HCT116 (cell line): ENCODE results near the gene TTBK1. TPM values are rescaled to one million over a fixed set of nuclear protein-coding genes. Genes with fewer than 3 reads are reported as not detected.

Experiments used
- ATAC-seq: fragments of 200-7000 bp; cut with Tn5 transposase; 2 replicates; pipeline ENCODE4 v1.9.1; 2020; ENCODE audit warnings: mild to moderate bottlenecking, moderate library complexity
- BruUV-seq: library from RNA; stranded (reverse); fragments of 400-500 nt; replicated peaks from 2 replicates; lab custom pipeline; 2021; lab: Mats Ljungman, UMichigan
- CTCF ChIA-PET: fragments of 300-600 bp; sonication (Branson Sonifier 250); formaldehyde crosslinking; loops from one replicate; lab custom pipeline; 2021; ENCODE audit warnings: antibody characterized with exemption; lab: Charles Lee
- POLR2A ChIA-PET: fragments of 300-600, 350-600 bp; sonication (Branson Sonifier 250); formaldehyde crosslinking; loops from one replicate; lab custom pipeline; 2021; ENCODE audit warnings: antibody characterized with exemption; lab: Charles Lee
- RAD21 ChIA-PET, 2 experiments: fragments of 300-600 bp; sonication (Branson Sonifier 250); formaldehyde crosslinking; loops; one replicate each; lab custom pipeline; 2023; ENCODE audit warnings: low total read pairs in 2 of 2; ENCODE audit not compliant: uncharacterized antibody in 2 of 2, unreplicated experiment in 2 of 2, low non-redundant PET in 1 of 2; lab: Charles Lee
- DNase-seq: peaks from one replicate; pipeline ENCODE4 v3.0.0-alpha.2; 2010; ENCODE audit warnings: low read depth, low spot score
- H2AFZ ChIP-seq: fragments of 200-600 bp; shearing (Covaris generic), sonication (generic); 2 replicates; pipeline ENCODE4 v1.6.1; 2017; ENCODE audit warnings: low read depth, mixed run types, mixed read lengths, antibody characterized with exemption, low read length; ENCODE audit not compliant: poor library complexity, severe bottlenecking
- H3K27ac ChIP-seq: 2 replicates; pipeline ENCODE4 v1.5.1; 2012; ENCODE audit warnings: low read depth, low read length
- H3K27me3 ChIP-seq: fragments of 200-600 bp; sonication (generic); 2 replicates; pipeline ENCODE4 v1.6.1; 2016; ENCODE audit warnings: mixed run types, low read length, mixed read lengths; ENCODE audit not compliant: insufficient read depth
- H3K36me3 ChIP-seq, 2 experiments: fragments of 200-500 bp in 1 of 2; fragments of 200-600 bp in 1 of 2; sonication (Bioruptor generic) in 1 of 2; sonication (generic) in 1 of 2; 2 replicates each; pipeline versions ENCODE4 v1.5.1 to v1.6.1; 2014 to 2016; ENCODE audit warnings: low read length in 2 of 2, inconsistent platforms in 1 of 2, mixed read lengths in 1 of 2, mixed run types in 1 of 2; ENCODE audit not compliant: insufficient read depth in 2 of 2, control insufficient read depth in 1 of 2
- H3K4me1 ChIP-seq, 2 experiments: fragments of 200-600 bp in 1 of 2; sonication (generic) in 1 of 2; 2 replicates each; pipeline versions ENCODE4 v1.5.1 to v1.6.1; 2012 to 2017; ENCODE audit warnings: low read length in 2 of 2, inconsistent platforms in 1 of 2, mild to moderate bottlenecking in 1 of 2, mixed read lengths in 1 of 2, mixed run types in 1 of 2, moderate library complexity in 1 of 2; ENCODE audit not compliant: insufficient read depth in 2 of 2, control insufficient read depth in 1 of 2
- H3K4me2 ChIP-seq: fragments of 200-600 bp; sonication (generic); 2 replicates; pipeline ENCODE4 v1.6.1; 2017; ENCODE audit warnings: mixed run types, low read length, mixed read lengths
- H3K4me3 ChIP-seq, 2 experiments: fragments of 200-600 bp in 1 of 2; sonication (generic) in 1 of 2; replicated peaks in 1 of 2; 2 replicates each; pipeline ENCODE4 v1.5.1; 2011 to 2016; ENCODE audit warnings: low read length in 2 of 2, control low read depth in 1 of 2, low read depth in 1 of 2, mild to moderate bottlenecking in 1 of 2, mixed read lengths in 1 of 2, mixed run types in 1 of 2
- H3K79me2 ChIP-seq: fragments of 200-600 bp; sonication (generic); 2 replicates; pipeline ENCODE4 v1.6.1; 2017; ENCODE audit warnings: mild to moderate bottlenecking, mixed run types, low read length, moderate library complexity, mixed read lengths; ENCODE audit not compliant: insufficient read depth
- H3K9ac ChIP-seq: fragments of 200-600 bp; sonication (generic); 2 replicates; pipeline ENCODE4 v1.6.1; 2016; ENCODE audit warnings: low read length, mixed read lengths
- H3K9me2 ChIP-seq: fragments of 200-600 bp; sonication (generic), shearing (Covaris generic); 2 replicates; pipeline ENCODE4 v1.6.1; 2017; ENCODE audit warnings: mixed run types, mild to moderate bottlenecking, moderate library complexity; ENCODE audit not compliant: insufficient read depth
- H3K9me3 ChIP-seq, 2 experiments: fragments of 200-500 bp in 1 of 2; fragments of 200-600 bp in 1 of 2; sonication (Bioruptor generic) in 1 of 2; sonication (generic) in 1 of 2; 2 replicates each; pipeline ENCODE4 v1.6.1; 2014 to 2017; ENCODE audit warnings: low read length in 2 of 2, mixed read lengths in 2 of 2, inconsistent platforms in 1 of 2, low read depth in 1 of 2, mild to moderate bottlenecking in 1 of 2, mixed run types in 1 of 2, moderate library complexity in 1 of 2; ENCODE audit not compliant: control insufficient read depth in 1 of 2, insufficient read depth in 1 of 2
- H4K20me1 ChIP-seq: fragments of 200-600 bp; sonication (generic), shearing (Covaris generic); 2 replicates; pipeline ENCODE4 v1.6.1; 2017; ENCODE audit warnings: mixed run types, mild to moderate bottlenecking, moderate library complexity; ENCODE audit not compliant: insufficient read depth
- FOSL1 ChIP-seq: IDR thresholded peaks from 2 replicates; pipeline ENCODE4 v1.6.1; 2012; ENCODE audit warnings: low read depth
- JUND ChIP-seq: IDR thresholded peaks from 2 replicates; pipeline ENCODE4 v1.6.1; 2012
- POLR2AphosphoS5 ChIP-seq: IDR thresholded peaks from 2 replicates; pipeline ENCODE4 v1.6.1; 2011; ENCODE audit warnings: mild to moderate bottlenecking, low read depth, low read length, moderate library complexity
- SIN3A ChIP-seq: IDR thresholded peaks from 2 replicates; pipeline ENCODE4 v1.6.1; 2012; ENCODE audit warnings: low read depth
- SP1 ChIP-seq: IDR thresholded peaks from 2 replicates; pipeline ENCODE4 v1.6.1; 2012; ENCODE audit warnings: low read depth
- SRF ChIP-seq: IDR thresholded peaks from 2 replicates; pipeline ENCODE4 v1.6.1; 2012; ENCODE audit warnings: low read depth
- TCF7L2 ChIP-seq: IDR thresholded peaks from 2 replicates; pipeline ENCODE4 v1.7.0; 2011; ENCODE audit warnings: borderline replicate concordance, inconsistent platforms; ENCODE audit not compliant: insufficient read depth, insufficient read length; ENCODE audit errors: extremely low read depth
- ZNF274 ChIP-seq: fragments of 200-500 bp; sonication (Bioruptor generic); IDR thresholded peaks from 2 replicates; pipeline ENCODE4 v1.6.1; 2014; ENCODE audit warnings: mild to moderate bottlenecking, low read depth, low read length, inconsistent platforms
- intact Hi-C: fragments of 100-400 bp; cut with micrococcal nuclease; formaldehyde crosslinking; loops from 2 replicates; pipeline ENCODE4 v1.10.0; 2022
- total RNA-seq: library from RNA; stranded (reverse); gene quantifications from one replicate; pipeline ENCODE4 v1.2.1, GENCODE V29; 2021; ENCODE audit not compliant: unreplicated experiment
- TF ChIP-seq, protein P1 (sequence below), 3 experiments: fragments of 200-600 bp in 1 of 3; sonication (generic) in 1 of 3; IDR thresholded peaks in 2 of 3; conservative IDR thresholded peaks in 1 of 3; 2 replicates each; pipeline ENCODE4 v1.5.1; 2012 to 2017; ENCODE audit warnings: low read depth in 2 of 3, low read length in 2 of 3, antibody characterized with exemption in 1 of 3, borderline replicate concordance in 1 of 3, control low read depth in 1 of 3, mild to moderate bottlenecking in 1 of 3, mixed read lengths in 1 of 3, mixed run types in 1 of 3, moderate library complexity in 1 of 3; ENCODE audit not compliant: insufficient read depth in 1 of 3
- TF ChIP-seq, protein P2 (sequence below): IDR thresholded peaks from 2 replicates; pipeline ENCODE4 v1.6.1; 2012

Gene TTBK1
- total RNA-seq, 1 experiment from 2014 or later = not detected

DNA sequence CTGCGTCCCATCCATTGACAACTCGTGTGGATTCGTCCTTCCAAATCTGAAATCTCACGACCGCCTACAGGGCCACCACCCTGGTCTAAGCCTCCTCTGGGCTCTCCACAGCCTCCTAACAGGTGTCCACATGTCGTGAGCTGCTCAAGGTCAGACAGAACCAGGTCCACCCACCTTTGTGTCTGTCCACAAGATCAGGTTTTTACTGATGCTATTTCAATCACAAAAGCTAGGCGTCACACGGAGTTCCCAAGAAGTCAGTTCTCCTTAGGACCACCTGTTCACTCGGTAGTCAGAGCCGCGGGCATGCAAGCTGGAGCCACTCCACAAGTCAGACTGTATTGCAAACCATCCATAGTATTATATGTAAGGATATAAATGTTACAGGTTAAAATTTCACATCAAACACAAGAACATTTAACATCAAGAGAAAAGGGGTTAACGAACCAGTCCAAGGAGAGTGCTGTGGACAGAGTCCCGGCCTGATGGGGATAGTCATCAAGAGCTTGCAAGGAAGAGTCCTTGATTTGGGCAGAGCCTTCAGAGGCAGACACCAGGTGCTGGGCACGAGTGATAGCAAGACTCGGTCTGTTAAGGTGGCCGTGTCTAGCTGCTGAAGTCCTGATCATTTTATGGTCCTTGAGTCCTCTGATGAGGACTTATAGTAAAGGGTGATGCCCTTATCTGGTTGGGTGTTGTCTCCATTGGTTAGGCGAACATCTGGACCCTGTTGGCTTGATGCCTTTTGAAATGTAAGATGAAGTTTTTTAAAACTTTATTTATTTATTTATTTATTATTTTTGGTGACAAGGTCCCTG is 13.3 kb upstream of the TTBK1 start:
- H3K9me3 ChIP-seq = no peaks in the 10 kb centered on the region
- H3K79me2 ChIP-seq = peaks cover 28% of the 10 kb centered on the region
- H3K4me2 ChIP-seq = peak overlapping the region; percentile 91
- H2AFZ ChIP-seq = no peak overlapping the region
- peak overlapping the region; percentile 97; the same call in 1 of the 2 replicates for H3K9ac ChIP-seq
- H3K4me1 ChIP-seq = peaks cover 4 to 19% of the 10 kb centered on the region in 2 experiments; a peak in 3 of 4 replicates
- TF ChIP-seq, protein P1, sequence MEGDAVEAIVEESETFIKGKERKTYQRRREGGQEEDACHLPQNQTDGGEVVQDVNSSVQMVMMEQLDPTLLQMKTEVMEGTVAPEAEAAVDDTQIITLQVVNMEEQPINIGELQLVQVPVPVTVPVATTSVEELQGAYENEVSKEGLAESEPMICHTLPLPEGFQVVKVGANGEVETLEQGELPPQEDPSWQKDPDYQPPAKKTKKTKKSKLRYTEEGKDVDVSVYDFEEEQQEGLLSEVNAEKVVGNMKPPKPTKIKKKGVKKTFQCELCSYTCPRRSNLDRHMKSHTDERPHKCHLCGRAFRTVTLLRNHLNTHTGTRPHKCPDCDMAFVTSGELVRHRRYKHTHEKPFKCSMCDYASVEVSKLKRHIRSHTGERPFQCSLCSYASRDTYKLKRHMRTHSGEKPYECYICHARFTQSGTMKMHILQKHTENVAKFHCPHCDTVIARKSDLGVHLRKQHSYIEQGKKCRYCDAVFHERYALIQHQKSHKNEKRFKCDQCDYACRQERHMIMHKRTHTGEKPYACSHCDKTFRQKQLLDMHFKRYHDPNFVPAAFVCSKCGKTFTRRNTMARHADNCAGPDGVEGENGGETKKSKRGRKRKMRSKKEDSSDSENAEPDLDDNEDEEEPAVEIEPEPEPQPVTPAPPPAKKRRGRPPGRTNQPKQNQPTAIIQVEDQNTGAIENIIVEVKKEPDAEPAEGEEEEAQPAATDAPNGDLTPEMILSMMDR (IDR thresholded peaks at IDR 0.05 in 2 of 3, conservative IDR thresholded peaks at IDR 0.05 in 1 of 3; ENCODE audit: borderline replicate concordance in 1 of 3, insufficient read depth in 1 of 3, low read depth in 2 of 3, low read length in 2 of 3) = no peak
- no peak for TF ChIP-seq SP1
- no peak for TF ChIP-seq TCF7L2
- TF ChIP-seq SIN3A = no peak
- TF ChIP-seq, protein P2, sequence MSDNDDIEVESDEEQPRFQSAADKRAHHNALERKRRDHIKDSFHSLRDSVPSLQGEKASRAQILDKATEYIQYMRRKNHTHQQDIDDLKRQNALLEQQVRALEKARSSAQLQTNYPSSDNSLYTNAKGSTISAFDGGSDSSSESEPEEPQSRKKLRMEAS = no peak
- no peak for TF ChIP-seq SRF
- no peak for TF ChIP-seq POLR2AphosphoS5
- TF ChIP-seq FOSL1 = no peak
- TF ChIP-seq JUND = no peak
- no peak for TF ChIP-seq ZNF274
- RAD21 ChIA-PET = no interaction called here
- no peaks in the 10 kb centered on the region for H4K20me1 ChIP-seq
- BruUV-seq = no TSS peak
- H3K9me2 ChIP-seq = no peaks in the 10 kb centered on the region
- intact Hi-C loops = loop anchor here (2.0 kb wide), 1 partner anchor 277 kb away; no protein-coding TSS in a partner anchor
- H3K27me3 ChIP-seq = no peaks in the 10 kb centered on the region
- POLR2A ChIA-PET = interaction anchor here (1.3 kb wide), 1 partner anchor 8 kb away, joined by 4 read pairs; no protein-coding TSS in a partner anchor
- ATAC-seq = peak; percentile 8
- H3K36me3 ChIP-seq = peaks cover 0 to 6% of the 10 kb centered on the region in 2 experiments; a peak in 1 of 4 replicates
- no peak for DNase-seq
- H3K27ac ChIP-seq = peak overlapping the region; percentile 89; the same call in 1 of the 2 replicates
- H3K4me3 ChIP-seq = no peak overlapping the region
- CTCF ChIA-PET = interaction anchor here (1.2 to 1.9 kb wide), 8 partner anchors 8 to 277 kb away, joined by 4 to 7 read pairs (median 6); partner anchors contain the start of gene CUL9
